Measurements from ENCODE around the gene FGF14.

Gene FGF14

DNA sequence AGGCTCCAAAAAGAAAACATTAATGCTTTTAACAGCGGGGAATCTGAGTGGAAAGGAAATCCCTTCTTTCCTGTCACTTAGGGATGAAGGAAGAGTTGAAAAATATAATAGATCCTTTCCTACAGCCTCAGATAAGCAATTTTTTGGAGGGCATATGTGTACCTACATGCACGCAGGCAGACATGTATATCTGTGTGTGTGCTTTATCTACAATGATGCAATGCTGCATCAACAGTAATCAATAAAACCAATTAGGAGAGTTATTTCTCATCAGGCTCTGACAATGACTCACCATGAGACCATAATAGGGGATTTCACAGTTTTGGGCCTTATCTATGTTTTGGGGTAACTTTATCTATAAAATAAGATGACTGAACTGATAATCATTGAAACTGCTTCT is 505.3 kb downstream of the FGF14 start:
- 86% methylated on average over 1 of the region's 2 CpGs for WGBS (ENCODE audit: insufficient coverage)
- no peak for DNase-seq
- Histone ChIP-seq H3K9me3 (ENCODE audit: control extremely low read depth in 1 of 5, control insufficient read depth in 4 of 5, insufficient read depth in 2 of 5, low read depth in 1 of 5, low read length in 4 of 5) (no peaks in the 10 kb centered on the region), H3K4me3 (ENCODE audit: control insufficient read depth in 1 of 7, extremely low read depth in 1 of 7, insufficient read depth in 4 of 7, low read depth in 2 of 7, low read length in 6 of 7) (no peak overlapping the region), H3K27ac (ENCODE audit: insufficient read depth in 1 of 2, low read depth in 1 of 2, low read length in 2 of 2, poor library complexity in 1 of 2, severe bottlenecking in 2 of 2) (no peak overlapping the region), H3K27me3 (replicated peaks in 2 of 5; ENCODE audit: control insufficient read depth in 4 of 5, insufficient read depth in 5 of 5, low read length in 4 of 5) (peaks cover 0 to 4% (median 0%) of the 10 kb centered on the region in 5 experiments), H3K4me1 (ENCODE audit: control extremely low read depth in 1 of 4, control insufficient read depth in 4 of 4, insufficient read depth in 4 of 4, low read length in 3 of 4) (no peaks in the 10 kb centered on the region), H3K36me3 (ENCODE audit: control insufficient read depth in 4 of 4, insufficient read depth in 4 of 4, low read length in 3 of 4) (no peaks in the 10 kb centered on the region)
- ChIA-PET CTCF (no interaction called here), POLR2A (no interaction called here)

DNA sequence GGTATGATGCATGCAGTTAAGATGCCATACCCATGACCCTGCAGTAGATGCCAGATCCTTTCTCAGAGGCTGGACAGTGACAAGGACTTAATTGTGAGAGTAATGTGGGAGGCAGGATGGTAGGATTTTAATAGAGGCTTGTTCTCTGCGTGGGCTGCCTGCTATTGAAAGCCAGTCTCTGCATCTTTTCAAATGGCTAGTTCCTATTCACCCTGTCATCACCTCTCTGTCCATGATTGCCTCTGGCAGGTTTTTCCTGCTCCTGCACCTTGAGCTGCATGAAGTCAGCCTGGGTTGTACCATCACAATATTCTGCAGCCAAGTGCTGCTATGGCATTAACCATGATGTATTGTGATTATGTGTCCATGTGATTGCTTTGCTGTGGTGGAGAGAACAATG is 508.8 kb downstream of the FGF14 start:
- CTCF ChIA-PET, result no interaction called here
- DNase-seq, result no peak
- H3K36me3 ChIP-seq (ENCODE audit: control insufficient read depth in 4 of 4, insufficient read depth in 4 of 4, low read length in 3 of 4), result no peaks in the 10 kb centered on the region
- 100% methylated on average over 1 of the region's 1 CpG for WGBS (ENCODE audit: insufficient coverage)
- H3K27me3 ChIP-seq (replicated peaks in 2 of 5; ENCODE audit: control insufficient read depth in 4 of 5, insufficient read depth in 5 of 5, low read length in 4 of 5), result peaks cover 0 to 4% (median 0%) of the 10 kb centered on the region in 5 experiments
- POLR2A ChIA-PET, result no interaction called here
- H3K4me1 ChIP-seq (ENCODE audit: control extremely low read depth in 1 of 4, control insufficient read depth in 4 of 4, insufficient read depth in 4 of 4, low read length in 3 of 4), result no peaks in the 10 kb centered on the region
- no peaks in the 10 kb centered on the region for H3K9me3 ChIP-seq (ENCODE audit: control extremely low read depth in 1 of 5, control insufficient read depth in 4 of 5, insufficient read depth in 2 of 5, low read depth in 1 of 5, low read length in 4 of 5)
- H3K4me3 ChIP-seq (ENCODE audit: control insufficient read depth in 1 of 7, extremely low read depth in 1 of 7, insufficient read depth in 4 of 7, low read depth in 2 of 7, low read length in 6 of 7), result no peak overlapping the region
- H3K27ac ChIP-seq (ENCODE audit: insufficient read depth in 1 of 2, low read depth in 1 of 2, low read length in 2 of 2, poor library complexity in 1 of 2, severe bottlenecking in 2 of 2), result no peak overlapping the region

- Histone ChIP-seq H3K27ac (ENCODE audit: insufficient read depth in 1 of 2, low read depth in 1 of 2, low read length in 2 of 2, poor library complexity in 1 of 2, severe bottlenecking in 2 of 2) (no peak overlapping the region), H3K27me3 (replicated peaks in 2 of 5; ENCODE audit: control insufficient read depth in 4 of 5, insufficient read depth in 5 of 5, low read length in 4 of 5) (peaks cover 0 to 4% (median 0%) of the 10 kb centered on the region in 5 experiments), H3K36me3 (ENCODE audit: control insufficient read depth in 4 of 4, insufficient read depth in 4 of 4, low read length in 3 of 4) (no peaks in the 10 kb centered on the region), H3K4me1 (ENCODE audit: control extremely low read depth in 1 of 4, control insufficient read depth in 4 of 4, insufficient read depth in 4 of 4, low read length in 3 of 4) (no peaks in the 10 kb centered on the region), H3K4me3 (ENCODE audit: control insufficient read depth in 1 of 7, extremely low read depth in 1 of 7, insufficient read depth in 4 of 7, low read depth in 2 of 7, low read length in 6 of 7) (no peak overlapping the region), H3K9me3 (ENCODE audit: control extremely low read depth in 1 of 5, control insufficient read depth in 4 of 5, insufficient read depth in 2 of 5, low read depth in 1 of 5, low read length in 4 of 5) (no peaks in the 10 kb centered on the region)
- ChIA-PET CTCF (no interaction called here), POLR2A (no interaction called here)
- no peak for DNase-seq
- WGBS (ENCODE audit: insufficient coverage), result no CpG with 5 or more reads among the region's 1 CpG
These were observed 509.6 kb downstream of the FGF14 start for GRCh38 chr13:101892296-101892695.

DNA sequence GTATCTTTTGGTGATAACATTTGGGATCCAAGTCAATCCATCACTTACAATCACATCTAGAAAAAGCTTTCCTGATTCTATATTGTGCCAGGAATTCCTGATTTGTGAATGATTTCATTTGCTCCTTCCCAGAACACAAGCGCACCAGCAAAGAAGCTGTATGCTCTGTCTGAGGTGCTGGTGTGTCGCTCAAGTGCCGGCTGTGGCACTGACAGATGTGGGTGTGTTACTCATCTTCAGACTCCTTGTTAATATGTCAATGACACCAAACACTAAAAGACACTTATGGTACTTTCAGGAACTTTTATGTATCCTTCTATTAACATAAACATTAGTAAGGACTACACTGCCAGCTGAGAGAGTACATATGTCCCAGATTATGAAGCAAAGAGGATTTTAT is 520.3 kb downstream of the FGF14 start:
- H3K4me3 ChIP-seq (ENCODE audit: control insufficient read depth in 1 of 7, extremely low read depth in 1 of 7, insufficient read depth in 4 of 7, low read depth in 2 of 7, low read length in 6 of 7), result no peak overlapping the region
- no peaks in the 10 kb centered on the region for H3K4me1 ChIP-seq (ENCODE audit: control extremely low read depth in 1 of 4, control insufficient read depth in 4 of 4, insufficient read depth in 4 of 4, low read length in 3 of 4)
- no peaks in the 10 kb centered on the region for H3K9me3 ChIP-seq (ENCODE audit: control extremely low read depth in 1 of 5, control insufficient read depth in 4 of 5, insufficient read depth in 2 of 5, low read depth in 1 of 5, low read length in 4 of 5)
- CTCF ChIA-PET, result no interaction called here
- WGBS (ENCODE audit: insufficient coverage), result no CpG with 5 or more reads among the region's 3 CpGs
- POLR2A ChIA-PET, result no interaction called here
- H3K36me3 ChIP-seq (ENCODE audit: control insufficient read depth in 4 of 4, insufficient read depth in 4 of 4, low read length in 3 of 4), result no peaks in the 10 kb centered on the region
- no peak overlapping the region for H3K27ac ChIP-seq (ENCODE audit: insufficient read depth in 1 of 2, low read depth in 1 of 2, low read length in 2 of 2, poor library complexity in 1 of 2, severe bottlenecking in 2 of 2)
- peaks cover 0 to 2% (median 0%) of the 10 kb centered on the region in 5 experiments for H3K27me3 ChIP-seq (replicated peaks in 2 of 5; ENCODE audit: control insufficient read depth in 4 of 5, insufficient read depth in 5 of 5, low read length in 4 of 5)
- no peak for DNase-seq

- WGBS (ENCODE audit: insufficient coverage), result 100% methylated on average over 2 of the region's 4 CpGs
- Histone ChIP-seq H3K4me1 (ENCODE audit: control extremely low read depth in 1 of 4, control insufficient read depth in 4 of 4, insufficient read depth in 4 of 4, low read length in 3 of 4) (no peaks in the 10 kb centered on the region), H3K27ac (ENCODE audit: insufficient read depth in 1 of 2, low read depth in 1 of 2, low read length in 2 of 2, poor library complexity in 1 of 2, severe bottlenecking in 2 of 2) (no peak overlapping the region), H3K27me3 (replicated peaks in 2 of 5; ENCODE audit: control insufficient read depth in 4 of 5, insufficient read depth in 5 of 5, low read length in 4 of 5) (peaks cover 0 to 2% (median 0%) of the 10 kb centered on the region in 5 experiments), H3K4me3 (ENCODE audit: control insufficient read depth in 1 of 7, extremely low read depth in 1 of 7, insufficient read depth in 4 of 7, low read depth in 2 of 7, low read length in 6 of 7) (no peak overlapping the region), H3K9me3 (ENCODE audit: control extremely low read depth in 1 of 5, control insufficient read depth in 4 of 5, insufficient read depth in 2 of 5, low read depth in 1 of 5, low read length in 4 of 5) (no peaks in the 10 kb centered on the region), H3K36me3 (ENCODE audit: control insufficient read depth in 4 of 4, insufficient read depth in 4 of 4, low read length in 3 of 4) (no peaks in the 10 kb centered on the region)
- DNase-seq, result no peak
- ChIA-PET POLR2A (no interaction called here), CTCF (no interaction called here)
These were observed 521.3 kb downstream of the FGF14 start for GRCh38 chr13:101880581-101880980.

DNA sequence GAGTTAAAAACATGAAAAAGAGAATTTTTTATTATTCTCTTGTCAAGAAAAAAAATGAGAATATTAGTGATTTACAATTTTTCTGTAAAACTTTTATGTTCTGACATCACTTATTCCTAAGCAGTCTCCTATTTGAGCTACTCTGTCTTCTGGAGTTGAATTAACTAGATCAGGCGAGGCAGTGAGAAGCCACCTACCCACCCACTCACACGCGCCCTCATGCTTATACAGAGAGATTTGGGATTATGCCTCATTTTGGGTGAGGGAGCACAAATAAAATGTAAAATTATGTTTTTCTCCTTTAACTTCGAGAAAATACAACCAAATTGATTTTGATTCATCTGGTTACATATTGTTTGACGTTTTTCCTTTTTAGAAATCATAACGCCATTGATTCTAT is 524.9 kb downstream of the FGF14 start:
- POLR2A ChIA-PET, result no interaction called here
- Histone ChIP-seq H3K27me3 (replicated peaks in 2 of 5; ENCODE audit: control insufficient read depth in 4 of 5, insufficient read depth in 5 of 5, low read length in 4 of 5) (peaks cover 0 to 2% (median 0%) of the 10 kb centered on the region in 5 experiments), H3K27ac (ENCODE audit: insufficient read depth in 1 of 2, low read depth in 1 of 2, low read length in 2 of 2, poor library complexity in 1 of 2, severe bottlenecking in 2 of 2) (no peak overlapping the region), H3K4me1 (ENCODE audit: control extremely low read depth in 1 of 4, control insufficient read depth in 4 of 4, insufficient read depth in 4 of 4, low read length in 3 of 4) (no peaks in the 10 kb centered on the region), H3K9me3 (ENCODE audit: control extremely low read depth in 1 of 5, control insufficient read depth in 4 of 5, insufficient read depth in 2 of 5, low read depth in 1 of 5, low read length in 4 of 5) (no peaks in the 10 kb centered on the region), H3K36me3 (ENCODE audit: control insufficient read depth in 4 of 4, insufficient read depth in 4 of 4, low read length in 3 of 4) (no peaks in the 10 kb centered on the region), H3K4me3 (ENCODE audit: control insufficient read depth in 1 of 7, extremely low read depth in 1 of 7, insufficient read depth in 4 of 7, low read depth in 2 of 7, low read length in 6 of 7) (no peak overlapping the region)
- no peak for DNase-seq
- CTCF ChIA-PET, result no interaction called here
- WGBS (ENCODE audit: insufficient coverage), result 85% methylated on average over 2 of the region's 6 CpGs

GRCh38 chr13:101875717-101876393 is 526.0 kb downstream of the FGF14 start:
- WGBS (ENCODE audit: insufficient coverage), result no CpG with 5 or more reads among the region's 7 CpGs
- CTCF ChIA-PET, result no interaction called here

More at GRCh38 chr13:101875717-101876393, 526.0 kb downstream of the FGF14 start:
- Histone ChIP-seq H3K4me3 (ENCODE audit: control insufficient read depth in 1 of 7, extremely low read depth in 1 of 7, insufficient read depth in 4 of 7, low read depth in 2 of 7, low read length in 6 of 7) (no peak overlapping the region), H3K4me1 (ENCODE audit: control extremely low read depth in 1 of 4, control insufficient read depth in 4 of 4, insufficient read depth in 4 of 4, low read length in 3 of 4) (no peaks in the 10 kb centered on the region), H3K9me3 (ENCODE audit: control extremely low read depth in 1 of 5, control insufficient read depth in 4 of 5, insufficient read depth in 2 of 5, low read depth in 1 of 5, low read length in 4 of 5) (no peaks in the 10 kb centered on the region), H3K27me3 (replicated peaks in 2 of 5; ENCODE audit: control insufficient read depth in 4 of 5, insufficient read depth in 5 of 5, low read length in 4 of 5) (no peaks in the 10 kb centered on the region), H3K36me3 (ENCODE audit: control insufficient read depth in 4 of 4, insufficient read depth in 4 of 4, low read length in 3 of 4) (no peaks in the 10 kb centered on the region), H3K27ac (ENCODE audit: insufficient read depth in 1 of 2, low read depth in 1 of 2, low read length in 2 of 2, poor library complexity in 1 of 2, severe bottlenecking in 2 of 2) (no peak overlapping the region)
- no peak for DNase-seq
- POLR2A ChIA-PET, result no interaction called here
